HEK293T (cell line): ENCODE results near the gene SLC9B2.

ENCODE experiments used
- CTCF ChIA-PET: fragments of 350-600 bp; formaldehyde crosslinking; extraction: SDS; loops from one replicate; lab custom pipeline; 2021; ENCODE audit warnings: antibody characterized with exemption, inconsistent platforms; lab: Yijun Ruan, JAX
- POLR2A ChIA-PET: fragments of 350-600 bp; formaldehyde crosslinking; extraction: SDS; loops from one replicate; lab custom pipeline; 2020; ENCODE audit warnings: antibody characterized with exemption, inconsistent platforms; lab: Yijun Ruan, JAX
- DNase-seq: peaks from one replicate; pipeline ENCODE4 v3.0.0; 2012; ENCODE audit warnings: mixed read lengths; ENCODE audit errors: extremely low spot score
- ARNT ChIP-seq: fragments of 450-650 bp; IDR thresholded peaks from 2 replicates; pipeline ENCODE4 v1.6.1; 2017; ENCODE audit warnings: mild to moderate bottlenecking
- BHLHE40 ChIP-seq: fragments of 450-650 bp; IDR thresholded peaks from 2 replicates; pipeline ENCODE4 v1.6.1; 2016; ENCODE audit warnings: mild to moderate bottlenecking, moderate library complexity, borderline replicate concordance
- CTBP1 ChIP-seq: fragments of 450-650 bp; IDR thresholded peaks from 2 replicates; pipeline ENCODE4 v1.6.1; 2016; ENCODE audit warnings: borderline replicate concordance
- ELF4 ChIP-seq: fragments of 450-650 bp; IDR thresholded peaks from 2 replicates; pipeline ENCODE4 v1.6.1; 2017; ENCODE audit warnings: antibody characterized with exemption
- FOXA1 ChIP-seq: fragments of 450-650 bp; IDR thresholded peaks from 2 replicates; pipeline ENCODE4 v1.6.1; 2016; ENCODE audit warnings: mild to moderate bottlenecking
- FOXK2 ChIP-seq: fragments of 450-650 bp; IDR thresholded peaks from 2 replicates; pipeline ENCODE4 v1.6.1; 2016; ENCODE audit warnings: mild to moderate bottlenecking
- FOXM1 ChIP-seq: fragments of 450-650 bp; IDR thresholded peaks from 2 replicates; pipeline ENCODE4 v1.6.1; 2017; ENCODE audit warnings: mild to moderate bottlenecking, borderline replicate concordance
- HDGF ChIP-seq: fragments of 450-650 bp; IDR thresholded peaks from 2 replicates; pipeline ENCODE4 v1.6.1; 2017; ENCODE audit warnings: antibody characterized with exemption, borderline replicate concordance
- L3MBTL2 ChIP-seq: fragments of 450-650 bp; conservative IDR thresholded peaks from 2 replicates; pipeline ENCODE4 v1.6.1; 2016; ENCODE audit warnings: mild to moderate bottlenecking
- LEF1 ChIP-seq: fragments of 450-650 bp; IDR thresholded peaks from 2 replicates; pipeline ENCODE4 v1.6.1; 2017; ENCODE audit warnings: mild to moderate bottlenecking, borderline replicate concordance
- NFRKB ChIP-seq: fragments of 450-650 bp; IDR thresholded peaks from 2 replicates; pipeline ENCODE4 v1.6.1; 2016; ENCODE audit warnings: mild to moderate bottlenecking, moderate library complexity
- PKNOX1 ChIP-seq: fragments of 450-650 bp; IDR thresholded peaks from 2 replicates; pipeline ENCODE4 v1.6.1; 2016
- SP1 ChIP-seq: fragments of 450-650 bp; IDR thresholded peaks from 2 replicates; pipeline ENCODE4 v1.6.1; 2017
- SUZ12 ChIP-seq: fragments of 450-650 bp; IDR thresholded peaks from 2 replicates; pipeline ENCODE4 v1.6.1; 2016; ENCODE audit warnings: mild to moderate bottlenecking
- TARDBP ChIP-seq: fragments of 450-650 bp; IDR thresholded peaks from 2 replicates; pipeline ENCODE4 v1.6.1; 2016
- ZNF384 ChIP-seq: fragments of 450-650 bp; IDR thresholded peaks from 2 replicates; pipeline ENCODE4 v1.6.1; 2016

The SLC9B2 gene

GRCh38 chr4:103024996-103025395 lies 51.6 kb downstream of the SLC9B2 start:
- ChIA-PET POLR2A (no interaction called here), CTCF (no interaction called here)
- no peak for DNase-seq
- TF ChIP-seq SP1: no peak
- no peak for TF ChIP-seq ZNF384
- TF ChIP-seq L3MBTL2: no peak
- TF ChIP-seq NFRKB: no peak
- TF ChIP-seq ARNT: no peak
- TF ChIP-seq FOXA1: no peak
- TF ChIP-seq ELF4: no peak
- TF ChIP-seq CTBP1: no peak
- no peak for TF ChIP-seq FOXM1
- no peak for TF ChIP-seq HDGF
- no peak for TF ChIP-seq SUZ12

GRCh38 chr4:103021120-103021519 lies 55.4 kb downstream of the SLC9B2 start:
- no peak for DNase-seq
- CTCF ChIA-PET: no interaction called here
- POLR2A ChIA-PET: no interaction called here
- TF ChIP-seq HDGF (no peak), L3MBTL2 (no peak), SP1 (no peak), BHLHE40 (no peak)

GRCh38 chr4:103019308-103020124 lies 57.0 kb downstream of the SLC9B2 start, which contains the start of gene SLC9B1:
Gene SLC9B1 (minus strand): TSS chr4:103019705. CDS start chr4:102991711, 27,994 bp downstream.
- TF ChIP-seq ELF4 (peak; percentile 51), PKNOX1 (peak; percentile 51; the same call in 1 of the 2 replicates), L3MBTL2 (peak; percentile 89), SP1 (no peak), CTBP1 (no peak), FOXM1 (no peak), ARNT (no peak), ZNF384 (no peak)
- peak; percentile 86 for DNase-seq
- CTCF ChIA-PET: interaction anchor here (0.5 kb wide), 1 partner anchor 409 kb away, joined by 3 read pairs; no protein-coding TSS in a partner anchor
- POLR2A ChIA-PET: interaction anchor here (0.7 kb wide), 1 partner anchor 55 kb away, joined by 3 read pairs; no protein-coding TSS in a partner anchor

- POLR2A ChIA-PET: interaction anchor here (0.7 kb wide), 1 partner anchor 56 kb away, joined by 3 read pairs; no protein-coding TSS in a partner anchor
- peak; percentile 11 for DNase-seq
- CTCF ChIA-PET: interaction anchor here (0.5 to 0.7 kb wide), 2 partner anchors 408 to 518 kb away, joined by 3 read pairs; partner anchors contain the start of gene NFKB1
- TF ChIP-seq FOXM1 (no peak), LEF1 (no peak), FOXA1 (no peak), SUZ12 (no peak), TARDBP (no peak)
Measured at GRCh38 chr4:103018391-103019307, 57.9 kb downstream of the SLC9B2 start.

GRCh38 chr4:103012551-103012950 lies 64.0 kb downstream of the SLC9B2 start:
- no peak for TF ChIP-seq L3MBTL2
- TF ChIP-seq SP1: no peak
- TF ChIP-seq FOXA1: no peak
- TF ChIP-seq TARDBP: no peak
- no peak for TF ChIP-seq NFRKB
- TF ChIP-seq CTBP1: no peak
- TF ChIP-seq SUZ12: no peak
- TF ChIP-seq ELF4: no peak
- TF ChIP-seq PKNOX1: no peak
- TF ChIP-seq ZNF384: no peak
- TF ChIP-seq ARNT: no peak
- TF ChIP-seq BHLHE40: no peak
- no peak for TF ChIP-seq FOXK2
- TF ChIP-seq FOXM1: no peak
- TF ChIP-seq HDGF: no peak
- TF ChIP-seq LEF1: no peak
- no peak for DNase-seq
- ChIA-PET CTCF (no interaction called here), POLR2A (no interaction called here)

- ChIA-PET CTCF (no interaction called here), POLR2A (no interaction called here)
- TF ChIP-seq FOXA1 (no peak), TARDBP (no peak), ZNF384 (no peak), BHLHE40 (no peak), SP1 (no peak), NFRKB (no peak), FOXK2 (no peak), CTBP1 (no peak), FOXM1 (no peak), ARNT (no peak), ELF4 (no peak), LEF1 (no peak), HDGF (no peak), PKNOX1 (no peak), SUZ12 (no peak), L3MBTL2 (no peak)
- DNase-seq: no peak
Measured at GRCh38 chr4:103012060-103012459, 64.5 kb downstream of the SLC9B2 start.
